ENCODE data around the gene CNTNAP2.

GRCh38 chr7:148464947-148465346 is 2348.3 kb downstream of the CNTNAP2 start:
- TF ChIP-seq GATA2 (IDR thresholded peaks at IDR 0.05; ENCODE audit: low read depth, low read length) (no peak), GATA3 (IDR thresholded peaks at IDR 0.05; ENCODE audit: low read depth, low read length) (no peak)
